Naive thymus-derived CD4-positive, alpha-beta T cell (primary cell): ENCODE data around the gene KLF1. TPM values are rescaled to one million over a fixed set of nuclear protein-coding genes. Genes with fewer than 3 reads are reported as not detected.
"Not testable (repeated sequence)": the region's sequence is repeated elsewhere in the genome, so short reads cannot be mapped to it uniquely, and the experiment has no call there.

Source experiments
- ATAC-seq: fragments of 150-1000 bp; cut with Tn5 transposase; 2 replicates; pipeline ENCODE4 v1.10.0; 2021; ENCODE audit warnings: mild to moderate bottlenecking, moderate library complexity
- CTCF ChIA-PET: fragments of 350-600 bp; sonication (Branson Sonifier 250); formaldehyde crosslinking; loops from one replicate; lab custom pipeline; 2021; ENCODE audit warnings: antibody characterized with exemption; lab: Charles Lee
- POLR2A ChIA-PET: fragments of 350-600 bp; sonication (Branson Sonifier 250); formaldehyde crosslinking; loops from one replicate; lab custom pipeline; 2021; ENCODE audit warnings: antibody characterized with exemption, inconsistent platforms; lab: Charles Lee
- DNase-seq, 9 donors: peaks; one replicate each; pipeline versions ENCODE4 v3.0.0 to v3.0.0-alpha.2; 2020 to 2022; ENCODE audit warnings: mixed read lengths in 1 of 9
- H3K27ac ChIP-seq: one replicate; pipeline ENCODE4 v1.7.0; 2013; ENCODE audit warnings: mild to moderate bottlenecking, low read depth, low read length, moderate library complexity
- H3K27me3 ChIP-seq, 2 donors: one replicate each; pipeline ENCODE4 v1.7.0; 2013; ENCODE audit warnings: low read length in 2 of 2, mild to moderate bottlenecking in 2 of 2, moderate library complexity in 2 of 2; ENCODE audit not compliant: control insufficient read depth in 2 of 2, insufficient read depth in 2 of 2
- H3K36me3 ChIP-seq, 3 experiments: 1 replicate in 2 of 3; 2 replicates in 1 of 3; pipeline ENCODE4 v1.7.0; 2013; ENCODE audit warnings: low read length in 3 of 3, mild to moderate bottlenecking in 3 of 3, moderate library complexity in 1 of 3; ENCODE audit not compliant: insufficient read depth in 3 of 3, control insufficient read depth in 2 of 3
- H3K4me1 ChIP-seq, 2 donors: one replicate each; pipeline ENCODE4 v1.7.0; 2013; ENCODE audit warnings: low read length in 2 of 2, mild to moderate bottlenecking in 2 of 2, moderate library complexity in 1 of 2; ENCODE audit not compliant: control insufficient read depth in 2 of 2, insufficient read depth in 2 of 2
- H3K4me3 ChIP-seq: 2 replicates; pipeline ENCODE4 v1.7.0; 2013; ENCODE audit warnings: mild to moderate bottlenecking, low read length
- H3K9me3 ChIP-seq, 3 experiments: 1 replicate in 2 of 3; 2 replicates in 1 of 3; pipeline ENCODE4 v1.7.0; 2013; ENCODE audit warnings: low read length in 3 of 3; ENCODE audit not compliant: control insufficient read depth in 2 of 3
- H3K27ac Mint-ChIP-seq, 9 donors: one replicate each; pipeline ENCODE4 v1.8.0; 2020 to 2022; ENCODE audit warnings: mixed read lengths in 9 of 9, mild to moderate bottlenecking in 8 of 9, moderate library complexity in 5 of 9, inconsistent platforms in 2 of 9
- H3K27me3 Mint-ChIP-seq, 5 donors: one replicate each; pipeline ENCODE4 v1.8.0; 2021 to 2022; ENCODE audit warnings: mixed read lengths in 5 of 5, mild to moderate bottlenecking in 1 of 5
- H3K36me3 Mint-ChIP-seq, 5 donors: one replicate each; pipeline ENCODE4 v1.8.0; 2020 to 2022; ENCODE audit warnings: mixed read lengths in 5 of 5, mild to moderate bottlenecking in 3 of 5, inconsistent platforms in 1 of 5
- H3K4me1 Mint-ChIP-seq, 7 donors: one replicate each; pipeline ENCODE4 v1.8.0; 2020 to 2022; ENCODE audit warnings: mixed read lengths in 7 of 7, mild to moderate bottlenecking in 3 of 7, inconsistent platforms in 1 of 7
- H3K4me3 Mint-ChIP-seq, 10 donors: one replicate each; pipeline ENCODE4 v1.8.0; 2020 to 2022; ENCODE audit warnings: mild to moderate bottlenecking in 10 of 10, mixed read lengths in 10 of 10, moderate library complexity in 6 of 10, inconsistent platforms in 2 of 10
- H3K9me3 Mint-ChIP-seq, 11 donors: one replicate each; pipeline ENCODE4 v1.8.0; 2020 to 2022; ENCODE audit warnings: mixed read lengths in 11 of 11, mild to moderate bottlenecking in 4 of 11, inconsistent platforms in 1 of 11, moderate library complexity in 1 of 11
- intact Hi-C, 2 donors: fragments of 100-400 bp; cut with micrococcal nuclease; formaldehyde crosslinking; loops; one replicate each; pipeline ENCODE4 v1.15.1; 2023
- polyA plus RNA-seq, 2 donors: library from polyadenylated mRNA; unstranded; fragments of 300-500 nt; fragmentation: Illumina TruSeq; gene quantifications; one replicate each; pipeline ENCODE4 v1.2.3, GENCODE V29; 2021
- total RNA-seq, 6 experiments: library from RNA in 5 of 6; stranded (reverse) in 5 of 6; gene quantifications; 1 replicate in 5 of 6; 2 replicates in 1 of 6; pipeline ENCODE4 v1.2.3 and lab custom pipeline; 2021 to 2026

Gene KLF1
- total and polyA plus RNA-seq, 7 experiments from 2014 or later: 0.32 to 0.41 TPM; not detected in 5

GRCh38 chr19:12859546-12859945, 27.5 kb downstream of the KLF1 start:
- Histone ChIP-seq H3K27me3 (no peaks in the 10 kb centered on the region), H3K4me3 (no peak overlapping the region), H3K27ac (no peak overlapping the region), H3K36me3 (no peaks in the 10 kb centered on the region), H3K4me1 (no peaks in the 10 kb centered on the region), H3K9me3 (no peaks in the 10 kb centered on the region)
- ATAC-seq (no peak), DNase-seq (no peak)
- intact Hi-C loops: no loop called here
- H3K4me3 Mint-ChIP-seq: no peak overlapping the region
- peaks cover 0 to 25% (median 5%) of the 10 kb centered on the region in 11 donors for H3K9me3 Mint-ChIP-seq
- peaks cover 0 to 9% (median 0%) of the 10 kb centered on the region in 5 donors for H3K27me3 Mint-ChIP-seq
- H3K36me3 Mint-ChIP-seq: no peaks in the 10 kb centered on the region
- no peaks in the 10 kb centered on the region for H3K4me1 Mint-ChIP-seq
- CTCF ChIA-PET: no interaction called here
- POLR2A ChIA-PET: no interaction called here
- H3K27ac Mint-ChIP-seq: no peak overlapping the region

DNA sequence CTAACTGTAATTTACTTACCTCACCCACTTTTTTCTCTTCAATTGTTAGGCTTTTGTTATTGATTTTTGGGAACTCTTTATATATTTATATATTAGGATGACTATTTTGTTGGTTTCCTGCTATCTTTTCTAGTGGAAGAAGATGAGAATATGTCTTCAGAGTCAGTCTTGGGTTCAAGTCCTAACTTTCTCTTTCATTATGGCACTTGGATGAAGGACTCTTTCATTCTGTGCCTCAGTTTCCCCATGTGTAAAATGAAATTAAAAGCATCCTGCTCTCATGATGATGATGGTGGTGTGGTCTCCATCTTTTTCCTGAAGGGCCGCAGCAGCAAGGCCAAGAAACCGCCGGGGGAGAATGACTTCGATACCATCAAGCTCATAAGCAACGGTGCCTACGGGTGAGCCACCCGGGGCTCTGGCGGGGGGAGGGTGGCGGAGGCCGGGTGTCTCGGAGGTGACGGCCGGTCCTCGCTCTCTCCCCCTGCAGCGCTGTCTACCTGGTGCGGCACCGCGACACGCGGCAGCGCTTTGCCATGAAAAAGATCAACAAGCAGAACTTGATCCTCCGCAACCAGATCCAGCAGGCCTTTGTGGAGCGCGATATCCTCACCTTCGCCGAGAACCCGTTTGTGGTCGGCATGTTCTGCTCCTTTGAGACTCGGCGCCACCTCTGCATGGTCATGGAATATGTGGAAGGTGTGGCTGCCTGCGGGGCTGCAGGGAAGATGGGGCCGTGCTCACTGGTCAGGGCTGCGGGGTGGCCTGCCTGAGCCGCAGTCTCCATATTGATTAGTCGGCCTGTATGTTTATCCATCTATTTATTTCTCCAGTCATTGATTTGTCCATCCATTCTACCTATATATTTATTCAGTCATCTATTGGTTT, 28.7 kb downstream of the KLF1 start:
- peaks cover 0 to 25% (median 5%) of the 10 kb centered on the region in 11 donors for H3K9me3 Mint-ChIP-seq

GRCh38 chr19:12856653-12857052, 30.3 kb downstream of the KLF1 start:
- Mint-ChIP-seq H3K27ac (no peak overlapping the region), H3K36me3 (no peaks in the 10 kb centered on the region), H3K4me3 (no peak overlapping the region), H3K9me3 (peaks cover 0 to 25% (median 5%) of the 10 kb centered on the region in 11 donors), H3K4me1 (no peaks in the 10 kb centered on the region), H3K27me3 (peaks cover 0 to 4% (median 0%) of the 10 kb centered on the region in 5 donors)
- Histone ChIP-seq H3K36me3 (no peaks in the 10 kb centered on the region), H3K4me3 (no peak overlapping the region), H3K27me3 (no peaks in the 10 kb centered on the region), H3K4me1 (no peaks in the 10 kb centered on the region), H3K9me3 (no peaks in the 10 kb centered on the region), H3K27ac (no peak overlapping the region)
- intact Hi-C loops: no loop called here
- no peak for DNase-seq
- ChIA-PET CTCF (interaction anchor here (0.7 kb wide), 1 partner anchor 328 kb away, joined by 3 read pairs; no protein-coding TSS in a partner anchor), POLR2A (no interaction called here)
- ATAC-seq: no peak

More for the DNA sequence above, 28.7 kb downstream of the KLF1 start:
- Mint-ChIP-seq H3K27ac (no peak overlapping the region), H3K27me3 (peaks cover 0 to 6% (median 0%) of the 10 kb centered on the region in 5 donors), H3K4me1 (no peaks in the 10 kb centered on the region), H3K4me3 (no peak overlapping the region), H3K36me3 (no peaks in the 10 kb centered on the region)
- H3K27ac ChIP-seq: no peak overlapping the region
- H3K4me3 ChIP-seq: no peak overlapping the region
- POLR2A ChIA-PET: no interaction called here
- no peak for ATAC-seq
- no peaks in the 10 kb centered on the region for H3K4me1 ChIP-seq
- no peaks in the 10 kb centered on the region for H3K36me3 ChIP-seq
- H3K27me3 ChIP-seq: no peaks in the 10 kb centered on the region
- DNase-seq: no peak
- H3K9me3 ChIP-seq: no peaks in the 10 kb centered on the region
- CTCF ChIA-PET: no interaction called here
- intact Hi-C loops: no loop called here

- ATAC-seq (peak; percentile 99), DNase-seq (peak; percentile 46 to 99 (median 72))
- Histone ChIP-seq H3K4me1 (peaks cover 7 to 9% of the 10 kb centered on the region in 2 donors), H3K27me3 (peaks cover 0 to 13% of the 10 kb centered on the region in 2 donors), H3K27ac (no peak overlapping the region), H3K9me3 (no peaks in the 10 kb centered on the region), H3K36me3 (no peaks in the 10 kb centered on the region), H3K4me3 (no peak overlapping the region)
- H3K4me1 Mint-ChIP-seq: peaks cover 0 to 4% (median 0%) of the 10 kb centered on the region in 7 donors
- H3K36me3 Mint-ChIP-seq: no peaks in the 10 kb centered on the region
- ChIA-PET CTCF (interaction anchor here (0.5 to 7.6 kb wide), 18 partner anchors 8 to 170 kb away, joined by 3 to 121 read pairs (median 4); partner anchors contain the start of gene RNASEH2A), POLR2A (interaction anchor here (0.7 to 1.6 kb wide), 6 partner anchors 12 to 81 kb away, joined by 3 to 5 read pairs (median 4); partner anchors contain the start of genes HOOK2 and JUNB)
- H3K4me3 Mint-ChIP-seq: peak overlapping the region in 9 of 10 donors; percentile 41 to 70 (median 50)
- intact Hi-C loops: loop anchor here (1.0 to 2.0 kb wide), 6 partner anchors 51 to 171 kb away; no protein-coding TSS in a partner anchor
- H3K27me3 Mint-ChIP-seq: peaks cover 9 to 39% (median 28%) of the 10 kb centered on the region in 5 donors
- no peaks in the 10 kb centered on the region for H3K9me3 Mint-ChIP-seq
- peak overlapping the region in 1 of 9 donors; percentile 28 for H3K27ac Mint-ChIP-seq
Observed at GRCh38 chr19:12847159-12848139, 39.6 kb downstream of the KLF1 start.

GRCh38 chr19:12846613-12847012, 40.4 kb downstream of the KLF1 start:
- peaks cover 15 to 48% (median 35%) of the 10 kb centered on the region in 5 donors for H3K27me3 Mint-ChIP-seq
- POLR2A ChIA-PET: interaction anchor here (1.1 to 1.6 kb wide), 3 partner anchors 11 to 81 kb away, joined by 3 to 5 read pairs (median 4); partner anchors contain the start of gene JUNB
- not testable (repeated sequence) for ATAC-seq, H3K36me3 Mint-ChIP-seq, H3K4me1 ChIP-seq, H3K9me3 ChIP-seq, H3K4me3 ChIP-seq, H3K9me3 Mint-ChIP-seq, H3K36me3 ChIP-seq, H3K4me1 Mint-ChIP-seq, H3K27ac ChIP-seq, DNase-seq
- CTCF ChIA-PET: interaction anchor here (0.5 to 7.6 kb wide), 12 partner anchors 7 to 170 kb away, joined by 3 to 121 read pairs (median 4); partner anchors contain the start of gene RNASEH2A
- peak overlapping the region in 1 of 9 donors; percentile 54 for H3K27ac Mint-ChIP-seq
- peaks cover 0 to 15% of the 10 kb centered on the region in 2 donors for H3K27me3 ChIP-seq
- peak overlapping the region in 3 of 10 donors; percentile 0 to 59 (median 52) for H3K4me3 Mint-ChIP-seq
- intact Hi-C loops: loop anchor here (1.0 to 2.0 kb wide), 6 partner anchors 50 to 170 kb away; no protein-coding TSS in a partner anchor
